DND-41 (cell line): ENCODE measurements around the gene C1orf216.

Experiments
- CTCF ChIP-seq: IDR thresholded peaks from 2 replicates; pipeline ENCODE4 v1.5.1; 2012; ENCODE audit warnings: borderline replicate concordance, low read length, moderate library complexity, mild to moderate bottlenecking; ENCODE audit not compliant: poor library complexity, severe bottlenecking; ENCODE audit errors: extremely low read depth
- EZH2 ChIP-seq: IDR thresholded peaks from 3 replicates; pipeline ENCODE4 v1.6.1; 2012; ENCODE audit warnings: borderline replicate concordance, low read depth, mild to moderate bottlenecking, moderate library complexity, low read length, inconsistent platforms; ENCODE audit not compliant: severe bottlenecking

- TF ChIP-seq CTCF: peak; percentile 89
- no peak for TF ChIP-seq EZH2
These were observed 8.1 kb upstream of the C1orf216 start for GRCh38 chr1:35726450-35727433.
